Skeletal muscle tissue (tissue), 4 donors: ENCODE data around the gene HECTD4. TPM values are rescaled to one million over a fixed set of nuclear protein-coding genes. Genes with fewer than 3 reads are reported as not detected.

ENCODE experiments used
- H3K27ac ChIP-seq: one replicate; pipeline ENCODE4 v1.7.0; 2013; ENCODE audit warnings: mild to moderate bottlenecking, low read depth, low read length, inconsistent platforms
- H3K27me3 ChIP-seq, 3 donors: one replicate each; pipeline ENCODE4 v1.7.0; 2013; ENCODE audit warnings: low read length in 3 of 3; ENCODE audit not compliant: control insufficient read depth in 3 of 3, insufficient read depth in 3 of 3
- H3K36me3 ChIP-seq, 3 donors: one replicate each; pipeline ENCODE4 v1.7.0; 2013; ENCODE audit warnings: low read length in 3 of 3; ENCODE audit not compliant: control insufficient read depth in 3 of 3, insufficient read depth in 3 of 3
- H3K4me1 ChIP-seq, 3 donors: one replicate each; pipeline ENCODE4 v1.7.0; 2013; ENCODE audit warnings: low read length in 3 of 3, mild to moderate bottlenecking in 3 of 3; ENCODE audit not compliant: control insufficient read depth in 3 of 3, insufficient read depth in 3 of 3
- H3K4me3 ChIP-seq, 3 donors: one replicate each; pipeline ENCODE4 v1.7.0; 2013; ENCODE audit warnings: low read length in 3 of 3
- H3K9ac ChIP-seq, 3 donors: one replicate each; pipeline ENCODE4 v1.7.0; 2013; ENCODE audit warnings: low read length in 3 of 3, mild to moderate bottlenecking in 3 of 3, moderate library complexity in 2 of 3, low read depth in 1 of 3
- H3K9me3 ChIP-seq, 3 donors: one replicate each; pipeline ENCODE4 v1.7.0; 2013; ENCODE audit warnings: low read length in 3 of 3; ENCODE audit not compliant: control insufficient read depth in 3 of 3
- total RNA-seq: library from RNA; depleted of rRNA; stranded (reverse); fragments of >200 nt; gene quantifications from one replicate; pipeline ENCODE4 v1.2.3, GENCODE V29; 2014
- donor health status: Osteomylitis.

HECTD4 gene
- total RNA-seq, 1 donor from 2014 or later = 63.7 TPM

DNA sequence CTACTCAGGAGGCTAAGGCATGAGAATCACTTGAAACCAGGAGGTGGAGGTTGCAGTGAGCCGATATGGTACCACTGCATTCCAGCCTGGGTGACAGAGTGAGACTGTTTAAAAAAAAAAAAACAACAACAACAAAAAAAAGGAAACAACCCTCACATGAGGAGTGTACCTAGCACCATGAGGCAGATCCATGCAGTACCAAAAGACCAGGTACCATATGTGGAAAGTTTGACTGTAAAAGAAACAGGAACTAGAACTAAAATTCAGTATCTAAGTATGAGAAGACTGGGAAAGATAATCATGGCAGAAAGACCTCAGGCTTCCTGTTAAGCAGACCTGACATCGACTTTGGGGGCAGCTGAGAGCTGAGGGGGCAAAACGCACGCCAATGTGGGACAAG, 201.8 kb downstream of the HECTD4 start:
- peaks cover 0 to 14% (median 8%) of the 10 kb centered on the region in 3 donors for H3K4me1 ChIP-seq
- no peaks in the 10 kb centered on the region for H3K27me3 ChIP-seq
- peaks cover 47 to 64% (median 63%) of the 10 kb centered on the region in 3 donors for H3K36me3 ChIP-seq
- H3K4me3 ChIP-seq = no peak overlapping the region
- H3K27ac ChIP-seq = no peak overlapping the region
- no peaks in the 10 kb centered on the region for H3K9me3 ChIP-seq
- no peak overlapping the region for H3K9ac ChIP-seq

DNA sequence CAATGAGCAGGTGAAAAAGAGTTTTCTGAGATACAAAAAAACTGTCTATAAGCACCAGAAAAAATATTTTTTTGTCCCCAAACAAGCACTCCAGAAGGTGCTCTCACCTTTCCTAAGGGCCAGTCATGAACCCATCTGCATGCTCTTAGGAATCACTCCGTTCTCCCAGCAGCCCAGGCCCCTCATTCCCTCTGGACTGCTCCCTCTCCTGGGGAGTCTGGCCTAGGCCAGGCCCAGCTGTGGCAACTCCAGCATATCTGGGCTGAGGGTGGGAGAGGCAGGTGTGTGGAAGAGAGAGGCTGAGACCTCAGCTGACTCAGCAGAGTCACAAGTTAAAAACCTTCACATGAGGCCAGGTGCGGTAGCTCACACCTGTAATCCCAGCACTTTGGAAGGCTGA, 202.3 kb downstream of the HECTD4 start:
- no peak overlapping the region for H3K27ac ChIP-seq

DNA sequence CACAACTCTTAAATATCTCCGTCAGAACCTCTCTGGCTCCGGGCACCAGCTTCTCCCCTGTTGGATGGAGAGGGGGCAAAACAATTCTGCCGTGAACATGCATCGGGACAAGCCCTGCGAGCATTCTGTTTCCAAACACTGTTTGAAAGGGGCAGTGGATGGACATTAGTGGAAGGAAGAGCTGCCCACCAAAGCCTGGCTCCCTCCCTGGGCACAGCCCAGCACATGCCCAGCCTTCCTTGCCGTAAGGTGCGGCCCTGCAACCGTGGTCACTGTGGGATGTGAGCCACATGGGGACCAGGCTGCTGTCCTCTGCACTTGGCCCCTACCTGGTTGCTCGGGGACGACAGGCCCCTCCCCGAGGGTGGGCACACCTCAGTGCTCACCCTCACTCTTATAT, 202.9 kb downstream of the HECTD4 start:
- Histone ChIP-seq H3K27ac (no peak overlapping the region), H3K9ac (no peak overlapping the region), H3K9me3 (no peaks in the 10 kb centered on the region), H3K4me1 (peaks cover 0 to 14% (median 8%) of the 10 kb centered on the region in 3 donors), H3K36me3 (peaks cover 45 to 66% (median 64%) of the 10 kb centered on the region in 3 donors), H3K27me3 (no peaks in the 10 kb centered on the region), H3K4me3 (no peak overlapping the region)

More for the DNA sequence above, 202.3 kb downstream of the HECTD4 start:
- no peak overlapping the region for H3K4me3 ChIP-seq
- peaks cover 0 to 14% (median 8%) of the 10 kb centered on the region in 3 donors for H3K4me1 ChIP-seq
- H3K36me3 ChIP-seq = peaks cover 47 to 68% (median 66%) of the 10 kb centered on the region in 3 donors
- no peak overlapping the region for H3K9ac ChIP-seq
- no peaks in the 10 kb centered on the region for H3K9me3 ChIP-seq
- no peaks in the 10 kb centered on the region for H3K27me3 ChIP-seq

DNA sequence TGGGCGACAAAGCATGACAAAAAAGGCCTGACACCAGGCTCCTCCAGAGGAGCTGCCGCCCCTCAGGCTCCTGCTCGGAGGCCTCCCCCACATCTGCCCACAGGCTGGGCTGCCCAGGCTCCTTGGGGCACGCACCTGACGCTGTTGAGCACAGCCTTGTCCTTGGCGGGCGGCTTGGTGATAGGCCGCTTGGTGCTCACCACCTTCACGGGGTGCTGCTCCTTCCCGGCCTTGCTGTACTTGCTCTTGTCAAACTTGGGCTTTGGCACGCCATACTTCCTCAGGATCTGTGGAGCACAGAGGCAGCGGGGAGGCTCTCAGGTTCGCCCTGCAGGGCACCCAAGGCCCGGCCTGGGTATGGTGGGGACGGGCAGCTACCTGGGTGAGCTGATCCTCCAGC, 203.4 kb downstream of the HECTD4 start:
- no peaks in the 10 kb centered on the region for H3K27me3 ChIP-seq
- peaks cover 39 to 60% (median 58%) of the 10 kb centered on the region in 3 donors for H3K36me3 ChIP-seq
- H3K4me1 ChIP-seq = peaks cover 0 to 14% (median 7%) of the 10 kb centered on the region in 3 donors
- H3K27ac ChIP-seq = no peak overlapping the region
- H3K9me3 ChIP-seq = no peaks in the 10 kb centered on the region
- no peak overlapping the region for H3K4me3 ChIP-seq
- no peak overlapping the region for H3K9ac ChIP-seq

DNA sequence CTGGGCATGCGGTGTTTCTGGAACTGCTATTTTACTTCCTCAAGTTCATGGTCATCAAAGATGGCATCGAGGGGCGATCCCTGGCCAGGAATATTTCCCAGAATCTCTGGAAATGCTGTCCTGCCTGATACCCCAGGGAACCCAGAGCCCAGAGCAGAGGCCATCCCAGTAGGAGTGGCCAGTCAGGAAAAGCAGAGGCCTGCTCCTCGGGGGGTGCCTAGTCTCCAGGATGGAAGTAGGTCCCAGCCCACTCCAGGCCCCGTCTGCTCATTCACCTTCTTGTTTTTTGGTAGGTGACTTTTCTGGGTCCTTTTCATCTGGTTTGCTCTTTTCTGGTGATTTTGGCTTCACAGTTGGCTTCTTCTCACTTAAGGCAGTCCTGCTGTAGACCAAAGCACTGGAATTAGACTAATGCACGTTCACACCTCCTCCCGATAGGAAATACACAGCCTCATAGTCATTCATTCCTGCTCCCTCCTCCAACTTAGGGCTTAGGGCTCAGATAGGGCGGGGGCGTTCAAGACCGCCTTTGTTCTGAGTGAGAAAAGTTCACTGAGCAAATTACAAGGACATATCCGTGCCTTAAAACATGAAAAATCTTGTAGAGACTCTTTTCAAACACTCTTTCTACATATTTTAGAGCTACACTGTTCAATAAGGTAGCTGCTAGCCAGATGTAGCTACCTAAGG, 205.8 kb downstream of the HECTD4 start:
- Histone ChIP-seq H3K36me3 (peaks cover 47 to 67% (median 61%) of the 10 kb centered on the region in 3 donors), H3K9ac (no peak overlapping the region), H3K27ac (no peak overlapping the region), H3K9me3 (no peaks in the 10 kb centered on the region), H3K27me3 (no peaks in the 10 kb centered on the region), H3K4me1 (no peaks in the 10 kb centered on the region), H3K4me3 (no peak overlapping the region)

DNA sequence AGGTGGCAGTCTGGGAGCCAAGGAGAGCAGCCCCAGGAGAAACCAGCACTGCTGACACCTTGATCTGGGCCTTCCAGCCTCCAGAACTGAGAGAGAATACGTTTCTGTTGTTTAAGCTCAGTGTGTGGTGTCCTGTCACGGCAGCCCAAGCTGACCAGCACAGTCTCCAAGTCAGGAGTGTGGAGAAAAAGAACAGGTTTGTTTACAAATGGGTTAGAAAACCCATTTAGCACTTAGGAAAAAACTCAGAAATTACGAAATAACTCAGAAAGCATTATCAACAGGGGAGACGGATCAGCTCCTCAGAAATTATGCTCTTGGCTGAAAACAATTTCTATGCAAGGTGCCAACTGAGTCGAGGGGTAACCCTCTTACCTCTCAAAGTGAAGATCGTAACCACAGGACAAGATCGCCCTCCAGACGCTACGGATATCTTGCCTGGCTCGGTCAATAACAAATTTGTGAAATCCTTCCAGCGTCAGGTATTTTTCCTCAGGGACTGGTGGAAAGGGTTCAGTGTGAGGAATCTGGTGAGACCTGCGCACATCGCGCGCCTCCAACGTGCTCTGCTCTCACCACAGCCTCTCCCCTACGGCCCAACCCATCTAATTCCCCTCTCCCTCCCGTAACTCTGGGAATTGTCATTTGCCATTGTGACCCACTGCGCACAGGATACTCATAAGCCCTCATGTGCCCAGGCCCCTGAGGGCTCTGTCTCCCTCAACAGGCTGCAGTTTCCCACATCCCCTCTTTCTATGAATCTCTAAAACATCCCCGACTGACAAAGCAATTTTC, 206.7 kb downstream of the HECTD4 start:
- Histone ChIP-seq H3K27ac (no peak overlapping the region), H3K9ac (no peak overlapping the region), H3K4me1 (no peaks in the 10 kb centered on the region), H3K36me3 (peaks cover 52 to 70% (median 64%) of the 10 kb centered on the region in 3 donors), H3K27me3 (no peaks in the 10 kb centered on the region), H3K9me3 (no peaks in the 10 kb centered on the region), H3K4me3 (no peak overlapping the region)

DNA sequence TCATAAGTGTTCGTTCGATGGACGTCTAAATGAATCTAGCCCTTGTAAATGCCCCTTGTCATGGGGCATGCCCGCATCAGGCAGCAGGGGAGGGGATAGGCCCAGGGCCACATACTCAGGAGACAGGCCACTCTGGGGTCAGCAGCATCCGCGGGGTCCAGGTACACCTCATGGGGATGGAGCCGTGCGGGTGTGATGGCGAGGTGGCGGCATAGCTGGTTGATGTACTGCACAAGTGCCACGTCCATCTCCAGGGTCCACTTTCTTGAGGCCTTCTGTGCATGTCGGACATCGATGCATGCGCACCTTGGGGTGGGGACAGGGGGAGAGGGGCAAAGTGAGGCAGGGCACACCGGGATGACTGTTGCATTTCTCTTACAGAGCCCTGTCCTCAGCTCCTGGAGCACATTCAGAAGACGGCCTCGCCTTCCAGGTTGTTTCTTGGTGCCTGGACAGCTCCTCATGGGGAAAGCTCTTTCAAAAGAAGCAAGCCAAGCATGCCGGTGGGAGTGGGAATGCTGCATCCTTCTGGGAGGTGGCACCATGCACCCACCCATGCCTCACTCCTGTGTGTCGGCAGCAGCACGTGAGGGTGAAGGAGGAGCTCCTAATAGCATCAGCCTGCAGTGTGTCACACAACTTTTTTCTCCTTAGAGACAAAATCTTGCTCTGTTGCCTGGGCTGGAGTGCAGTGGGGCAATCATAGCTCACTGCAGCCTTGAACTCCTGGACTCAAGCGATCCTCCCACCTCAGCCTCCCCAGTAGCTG, 209.5 kb downstream of the HECTD4 start:
- H3K27me3 ChIP-seq = no peaks in the 10 kb centered on the region
- H3K9me3 ChIP-seq = no peaks in the 10 kb centered on the region
- H3K9ac ChIP-seq = no peak overlapping the region
- H3K36me3 ChIP-seq = peaks cover 47 to 64% (median 64%) of the 10 kb centered on the region in 3 donors
- no peak overlapping the region for H3K4me3 ChIP-seq
- no peaks in the 10 kb centered on the region for H3K4me1 ChIP-seq
- H3K27ac ChIP-seq = no peak overlapping the region

DNA sequence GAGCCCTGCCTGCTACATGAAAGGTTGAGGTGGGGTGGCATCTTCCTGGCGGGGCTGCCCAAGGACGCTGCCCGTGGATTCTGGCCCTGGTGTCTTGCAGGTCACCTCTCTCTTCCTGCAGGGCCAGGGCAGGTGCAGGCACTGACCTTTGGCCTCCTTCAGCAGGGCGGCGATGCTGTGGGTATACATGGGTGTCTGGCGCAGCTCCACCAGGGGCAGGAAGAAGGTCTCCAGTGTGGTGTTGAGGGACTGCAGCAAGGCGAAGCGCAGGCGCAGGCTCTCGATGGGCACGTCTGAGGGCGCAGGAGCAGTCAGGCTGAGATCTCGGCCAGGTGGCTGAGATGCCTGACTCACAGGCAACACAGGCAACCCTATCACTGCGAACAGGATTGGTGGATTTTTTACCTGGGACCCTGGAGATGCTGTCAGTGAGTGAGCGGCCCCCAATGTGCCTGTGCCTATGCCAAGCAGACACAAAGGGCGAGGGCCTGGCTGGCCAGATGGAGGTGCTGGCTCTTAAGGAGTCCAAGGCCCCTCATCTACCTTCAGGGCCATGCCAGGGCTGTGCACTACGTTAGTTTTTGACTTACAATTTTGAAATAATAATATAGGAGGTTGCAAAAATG, 211.1 kb downstream of the HECTD4 start:
- H3K27me3 ChIP-seq = no peaks in the 10 kb centered on the region
- no peak overlapping the region for H3K27ac ChIP-seq
- H3K4me1 ChIP-seq = no peaks in the 10 kb centered on the region
- no peaks in the 10 kb centered on the region for H3K9me3 ChIP-seq
- no peak overlapping the region for H3K9ac ChIP-seq
- H3K4me3 ChIP-seq = no peak overlapping the region
- peaks cover 45 to 64% (median 58%) of the 10 kb centered on the region in 3 donors for H3K36me3 ChIP-seq

DNA sequence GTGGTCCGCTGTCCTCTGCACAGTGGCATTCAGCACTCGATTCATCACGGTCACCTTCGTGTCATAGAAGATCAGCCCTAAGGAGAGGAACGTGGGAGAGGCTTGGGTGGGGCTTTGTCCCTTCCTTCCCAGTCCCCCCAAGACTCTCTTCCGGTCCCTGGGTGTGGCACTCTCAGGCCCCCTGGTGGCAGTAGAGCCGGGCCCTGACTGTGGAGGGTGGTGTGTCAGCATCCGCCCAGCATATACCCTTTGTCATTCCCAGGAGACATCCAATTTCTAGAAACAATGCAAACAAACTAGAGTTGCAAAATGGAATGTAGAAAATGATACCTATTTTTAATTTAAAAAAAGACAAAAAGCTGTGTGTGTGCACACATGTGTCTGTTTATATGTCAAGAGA, 211.9 kb downstream of the HECTD4 start:
- Histone ChIP-seq H3K4me1 (no peaks in the 10 kb centered on the region), H3K4me3 (no peak overlapping the region), H3K9me3 (no peaks in the 10 kb centered on the region), H3K27ac (no peak overlapping the region), H3K9ac (no peak overlapping the region), H3K36me3 (peaks cover 42 to 62% (median 56%) of the 10 kb centered on the region in 3 donors), H3K27me3 (no peaks in the 10 kb centered on the region)
